NK-92 treated with Interleukin-12 subunit alpha and Interleukin-12 subunit beta, amount 100 ng/mL, for 24 hours (cell line): Measurements from ENCODE around the gene WNK2.

Experiments used
- DNase-seq: peaks from one replicate; lab custom pipeline; 2025; lab: John Stamatoyannopoulos, UW

The WNK2 gene

DNA sequence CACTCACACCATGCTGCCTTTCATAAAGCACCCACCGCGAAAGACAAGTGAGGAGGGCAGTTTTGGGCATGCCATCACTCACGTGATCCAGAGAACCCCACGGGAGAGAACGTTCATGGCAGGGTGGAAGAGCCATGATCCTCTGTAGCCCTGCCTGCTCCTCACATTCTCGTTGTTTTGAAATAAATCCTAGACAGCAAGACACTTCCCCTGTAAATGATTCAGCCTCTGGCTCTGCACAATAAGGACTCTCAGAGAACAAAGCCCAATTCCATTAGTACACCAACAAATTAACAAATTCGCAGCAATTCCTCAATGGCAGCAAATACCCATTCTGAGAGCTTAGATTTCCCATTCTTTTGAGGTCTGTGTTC, 71.5 kb downstream of the WNK2 start:
- DNase-seq: no peak

DNA sequence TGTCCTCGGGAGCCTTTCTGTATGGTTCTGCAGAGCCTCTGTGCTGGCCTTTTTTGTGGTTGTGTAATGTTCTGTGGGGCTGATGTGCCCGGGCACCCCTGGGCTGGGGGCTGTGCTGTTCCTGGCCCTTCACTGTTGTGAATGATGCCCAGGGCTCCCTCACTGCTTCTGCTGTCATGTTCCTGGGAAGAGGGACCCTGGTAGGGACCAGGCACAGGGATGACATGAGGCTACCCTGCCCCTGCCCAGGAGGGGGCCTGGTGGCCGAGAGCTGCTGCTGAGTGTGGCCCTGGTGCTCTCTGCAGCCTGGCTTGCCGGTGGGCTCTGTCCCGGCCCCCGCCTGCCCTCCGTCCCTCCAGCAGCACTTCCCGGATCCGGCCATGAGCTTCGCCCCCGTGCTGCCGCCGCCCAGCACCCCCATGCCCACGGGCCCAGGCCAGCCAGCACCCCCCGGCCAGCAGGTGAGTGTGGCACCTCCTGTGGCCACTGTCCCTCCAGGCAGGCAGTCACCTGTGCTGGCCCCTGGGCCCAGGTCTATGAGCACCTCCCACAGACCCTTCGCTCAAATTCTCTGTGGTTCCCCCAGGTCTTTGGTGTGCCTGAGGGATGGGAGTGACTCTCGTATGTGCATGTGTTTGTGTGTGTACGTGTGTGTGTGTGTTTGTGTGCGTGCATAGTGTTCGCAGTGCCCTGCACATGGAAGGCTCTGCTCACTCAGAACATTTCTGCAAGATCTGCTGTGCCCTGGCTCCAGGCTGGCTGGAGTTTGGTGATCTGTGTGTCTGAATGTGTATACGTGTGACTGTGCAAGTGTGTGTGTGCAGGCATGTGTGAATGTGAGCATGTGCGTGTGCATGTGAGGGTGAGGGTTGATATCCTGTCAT, 72.3 kb downstream of the WNK2 start:
- DNase-seq: no peak

DNA sequence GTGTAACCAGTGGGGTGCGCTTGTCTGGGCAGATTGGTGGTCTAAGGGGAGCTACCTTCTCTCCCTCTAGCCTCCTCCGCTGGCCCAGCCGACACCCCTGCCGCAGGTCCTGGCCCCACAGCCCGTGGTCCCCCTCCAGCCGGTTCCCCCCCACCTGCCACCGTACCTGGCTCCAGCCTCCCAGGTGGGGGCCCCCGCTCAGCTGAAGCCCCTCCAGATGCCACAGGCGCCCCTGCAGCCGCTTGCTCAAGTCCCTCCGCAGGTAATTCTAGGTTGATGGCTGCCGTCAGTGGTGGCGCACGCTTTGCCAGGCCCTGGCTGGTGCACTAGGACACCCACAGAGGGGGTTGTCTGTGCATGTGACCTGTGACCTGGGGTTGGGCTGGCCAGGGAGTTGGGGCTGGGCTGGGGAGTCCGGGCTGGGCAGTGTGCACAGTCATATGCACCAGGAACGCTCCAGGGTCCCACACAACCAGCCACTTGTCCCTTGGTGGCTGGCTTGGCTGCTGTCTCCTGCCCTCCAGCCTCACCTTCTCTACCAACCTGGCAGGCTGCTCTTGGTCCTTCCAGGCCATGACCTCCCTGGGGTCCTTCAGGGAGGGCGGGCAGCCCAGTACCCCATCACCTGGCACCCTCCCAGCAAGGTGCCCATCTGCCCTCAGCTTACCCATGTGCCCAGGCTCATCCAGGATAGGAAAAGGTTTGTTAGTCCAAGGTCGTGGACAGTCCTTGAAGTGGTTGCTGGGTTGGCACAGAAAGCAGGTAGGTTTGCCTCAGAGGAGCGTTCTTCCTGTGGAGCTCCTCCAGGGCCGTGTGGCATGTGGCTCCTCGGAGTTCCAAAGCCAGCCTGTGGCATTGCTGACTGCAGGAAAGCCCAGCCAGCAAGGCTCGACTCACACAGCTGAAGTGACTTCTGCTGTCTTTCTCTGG, 73.2 kb downstream of the WNK2 start:
- DNase-seq: no peak

DNA sequence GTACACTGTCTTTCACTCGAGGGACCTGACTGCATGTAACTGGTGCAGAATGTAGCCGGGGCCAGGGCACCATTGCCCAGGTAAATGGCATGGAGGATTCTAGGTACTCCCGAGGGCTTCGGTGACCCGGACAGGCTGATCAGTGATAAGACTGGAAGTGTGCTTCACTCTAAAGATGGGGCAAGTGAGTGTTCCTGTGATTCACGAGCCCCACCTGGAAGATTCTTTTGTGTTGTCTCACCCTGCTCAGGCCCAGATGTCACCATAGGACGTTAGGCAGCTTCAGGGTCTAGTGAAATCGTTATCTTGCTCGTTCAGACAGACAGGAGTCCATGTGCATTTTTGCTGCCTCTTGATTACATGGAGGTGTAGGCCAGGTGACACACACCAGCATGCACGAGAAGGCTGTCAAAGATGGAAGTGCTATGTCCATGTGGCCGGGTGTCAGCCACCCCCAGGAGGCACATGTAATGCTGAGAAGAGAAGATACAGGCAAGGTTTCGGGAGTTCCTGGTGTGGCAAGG, 73.9 kb downstream of the WNK2 start:
- DNase-seq: no peak

DNA sequence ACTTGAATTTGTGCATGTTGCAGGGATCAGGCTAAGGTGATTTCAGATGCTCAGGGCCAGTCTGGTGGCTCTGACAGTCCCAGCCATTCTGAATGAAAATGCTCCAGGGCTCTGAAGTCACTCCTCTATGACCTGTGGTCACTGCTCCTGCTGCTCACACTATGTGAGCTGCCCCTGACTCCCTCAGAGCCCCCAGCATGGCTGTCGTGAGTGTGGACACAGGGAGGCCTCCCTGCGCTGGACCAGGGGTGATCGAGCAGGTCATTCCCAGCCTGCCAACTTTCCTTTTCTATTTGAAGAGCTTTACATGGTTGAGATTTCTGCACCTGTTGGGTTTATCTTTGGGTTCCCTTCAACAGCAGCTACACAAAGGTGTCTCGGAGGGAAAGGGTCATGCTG, 74.5 kb downstream of the WNK2 start:
- no peak for DNase-seq

DNA sequence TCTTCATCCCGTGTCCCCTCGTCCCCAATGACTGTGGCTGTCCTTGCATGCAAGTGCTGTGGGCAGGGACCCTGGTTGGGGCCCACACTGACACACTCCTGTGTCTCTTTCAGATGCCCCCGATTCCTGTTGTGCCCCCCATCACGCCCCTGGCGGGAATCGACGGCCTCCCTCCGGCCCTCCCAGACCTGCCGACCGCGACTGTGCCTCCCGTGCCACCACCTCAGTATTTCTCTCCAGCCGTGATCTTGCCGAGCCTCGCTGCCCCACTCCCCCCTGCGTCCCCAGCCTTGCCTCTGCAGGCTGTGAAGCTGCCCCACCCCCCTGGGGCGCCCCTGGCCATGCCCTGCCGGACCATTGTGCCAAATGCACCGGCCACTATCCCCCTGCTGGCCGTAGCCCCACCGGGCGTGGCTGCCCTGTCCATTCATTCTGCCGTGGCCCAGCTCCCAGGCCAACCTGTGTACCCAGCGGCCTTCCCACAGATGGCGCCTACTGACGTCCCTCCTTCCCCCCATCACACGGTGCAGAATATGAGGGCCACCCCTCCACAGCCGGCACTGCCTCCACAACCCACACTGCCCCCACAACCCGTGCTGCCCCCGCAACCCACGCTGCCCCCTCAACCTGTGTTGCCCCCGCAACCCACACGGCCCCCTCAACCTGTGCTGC, 75.0 kb downstream of the WNK2 start:
- no peak for DNase-seq

DNA sequence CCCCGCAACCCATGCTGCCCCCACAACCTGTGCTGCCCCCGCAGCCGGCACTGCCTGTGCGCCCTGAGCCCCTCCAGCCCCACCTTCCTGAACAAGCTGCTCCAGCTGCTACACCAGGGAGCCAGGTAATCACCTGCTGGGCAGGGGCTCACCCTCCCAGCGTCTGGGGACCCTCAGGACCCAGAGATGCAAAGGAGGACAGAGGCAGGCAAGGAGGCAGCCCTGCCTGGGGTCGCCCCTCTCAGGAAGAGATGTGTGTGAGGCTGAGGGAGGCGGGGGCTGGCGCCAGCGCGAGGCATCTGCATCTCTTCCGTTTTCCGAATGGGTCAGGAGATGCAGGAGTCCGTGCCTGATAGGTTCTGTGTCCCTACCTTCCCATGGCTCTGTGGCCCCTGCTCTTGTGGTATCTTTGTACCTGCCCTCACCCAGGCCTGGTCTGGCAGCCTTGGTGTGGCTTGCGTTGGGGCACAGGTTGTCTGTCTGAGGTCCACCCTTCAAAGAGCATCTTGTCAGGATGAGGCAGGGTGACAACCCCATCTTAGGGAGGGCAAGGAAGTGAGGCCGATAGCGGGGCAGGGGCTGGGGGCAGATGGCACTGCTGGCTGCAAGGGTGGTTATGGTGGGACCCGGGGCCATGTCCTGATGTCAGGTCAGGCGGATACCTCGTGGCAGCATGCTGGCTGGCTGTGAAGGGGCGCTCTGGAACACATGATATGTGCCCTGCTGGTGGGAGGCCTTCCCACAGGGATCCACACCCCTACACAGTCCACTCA, 75.7 kb downstream of the WNK2 start:
- DNase-seq: no peak

DNA sequence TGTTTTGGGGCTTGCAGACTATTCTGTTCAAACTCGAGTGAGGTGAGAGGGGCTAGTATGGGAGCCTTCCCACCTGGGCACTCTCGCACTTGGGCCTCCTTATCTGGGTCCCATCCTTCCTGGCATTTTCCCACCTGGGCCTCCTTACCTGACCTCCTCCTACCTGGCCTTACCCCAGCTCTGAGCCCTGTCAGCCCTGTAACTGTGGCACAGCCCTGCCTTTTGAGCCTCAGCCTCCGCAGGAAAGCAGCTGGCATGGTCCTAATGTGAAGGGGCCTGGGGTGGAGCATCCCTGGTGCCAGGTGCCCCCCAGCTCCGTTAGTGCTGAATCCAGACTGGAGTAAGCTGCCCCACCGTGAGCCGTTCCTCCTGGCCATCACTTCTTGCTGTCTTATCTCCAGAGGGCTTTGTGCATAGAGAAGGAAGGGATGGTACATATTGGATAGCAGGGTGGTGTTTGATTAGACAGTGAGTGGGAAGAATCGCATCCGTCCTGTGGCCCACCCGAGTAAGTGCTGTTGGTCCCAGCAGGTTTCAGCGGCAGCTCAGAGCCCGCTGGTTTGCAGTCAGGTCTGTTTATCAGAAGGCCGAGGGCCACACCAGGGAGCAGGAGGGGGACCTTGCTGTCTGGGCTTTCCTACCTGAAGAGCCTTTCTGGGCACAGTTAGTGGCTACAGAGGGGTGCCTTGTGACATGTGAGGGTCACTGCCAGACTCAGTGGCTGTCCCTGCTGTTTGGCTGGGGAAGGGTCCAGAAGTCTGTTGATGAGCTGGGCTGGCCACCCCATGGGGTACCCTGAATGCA, 76.5 kb downstream of the WNK2 start:
- no peak for DNase-seq

DNA sequence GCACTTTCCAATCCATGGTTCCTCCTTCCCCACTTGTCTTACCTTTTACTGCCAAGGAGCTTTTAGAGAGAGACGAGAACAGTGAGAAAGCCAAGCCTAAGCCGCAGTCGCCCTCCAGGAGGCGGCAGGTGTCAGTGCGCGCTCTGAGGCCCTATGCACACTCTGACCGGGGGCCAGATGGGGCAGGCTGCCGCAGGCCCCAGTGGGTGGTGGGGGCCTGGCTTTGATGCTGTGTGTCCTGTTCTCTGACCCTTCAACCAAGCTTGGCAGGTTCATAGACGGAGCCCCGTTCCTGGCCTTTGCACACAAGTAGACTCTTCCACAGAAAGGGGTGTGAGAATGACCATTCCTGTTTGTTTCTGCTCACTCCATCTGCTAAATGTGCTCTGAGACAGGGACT, 77.3 kb downstream of the WNK2 start:
- DNase-seq: no peak

DNA sequence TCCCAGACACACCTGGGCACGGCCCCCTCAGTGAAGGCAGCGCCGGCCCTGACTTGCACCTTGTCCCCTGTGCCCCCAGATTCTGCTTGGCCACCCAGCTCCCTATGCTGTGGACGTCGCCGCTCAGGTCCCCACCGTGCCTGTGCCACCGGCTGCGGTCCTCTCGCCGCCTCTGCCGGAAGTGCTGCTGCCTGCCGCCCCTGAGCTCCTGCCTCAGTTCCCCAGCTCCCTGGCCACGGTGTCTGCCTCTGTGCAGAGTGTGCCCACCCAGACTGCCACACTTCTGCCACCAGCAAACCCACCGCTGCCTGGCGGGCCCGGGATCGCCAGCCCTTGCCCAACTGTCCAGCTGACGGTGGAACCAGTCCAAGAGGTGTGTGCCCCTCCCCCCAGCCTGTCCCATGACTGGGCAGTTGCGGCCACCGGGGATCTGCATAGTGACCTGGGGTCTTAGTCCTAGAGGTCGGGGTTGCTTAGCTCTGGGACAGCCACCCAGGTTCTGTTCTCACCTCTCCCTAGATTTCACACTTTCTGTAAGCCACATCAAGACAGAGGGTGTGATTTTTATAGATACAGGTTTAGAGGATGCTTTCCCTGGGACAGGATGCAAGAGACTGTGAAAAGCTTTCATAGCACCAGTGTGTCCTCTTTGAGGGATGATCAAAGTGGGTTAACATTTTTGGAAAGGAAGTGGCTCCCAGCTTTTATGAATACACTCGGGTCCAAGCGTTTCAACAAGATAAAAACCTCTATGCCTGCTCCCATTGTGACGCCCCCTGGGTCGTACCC, 78.0 kb downstream of the WNK2 start:
- DNase-seq: no peak

DNA sequence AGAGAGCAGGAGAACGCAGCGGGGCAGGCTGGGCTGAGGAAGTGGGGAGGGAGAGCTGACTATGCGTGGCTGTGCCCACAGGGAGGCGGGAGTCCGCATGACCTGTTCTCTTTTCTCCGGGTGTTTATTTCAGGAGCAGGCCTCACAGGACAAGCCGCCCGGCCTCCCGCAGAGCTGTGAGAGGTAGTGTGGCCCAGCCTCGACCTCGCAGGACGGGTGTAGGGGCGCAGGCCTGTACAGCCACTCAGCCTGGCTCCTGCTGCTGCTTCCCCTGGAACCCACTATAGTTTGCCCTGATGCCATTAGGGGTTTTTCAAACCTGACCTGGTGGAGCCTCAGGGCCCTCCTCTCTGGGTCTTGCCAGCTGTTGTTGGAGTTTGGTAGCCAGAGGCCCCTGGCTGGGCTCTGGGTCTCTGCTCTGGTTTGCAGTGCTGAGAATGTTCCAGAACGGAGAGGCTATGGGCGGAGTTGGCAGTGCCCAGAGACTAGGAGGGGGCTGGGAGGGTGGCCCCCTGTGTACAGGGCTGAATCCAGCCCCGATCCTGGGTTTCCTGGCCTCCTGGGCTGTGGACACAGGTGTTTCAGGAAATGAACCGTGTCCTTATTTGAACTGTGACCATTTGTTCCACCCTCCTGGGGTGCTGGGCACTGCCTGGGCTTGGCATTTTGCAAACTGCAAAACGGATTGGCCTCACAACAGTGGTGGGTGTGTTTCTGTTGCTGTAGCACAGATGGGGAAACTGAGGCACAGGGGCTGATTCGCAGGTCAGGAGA, 78.8 kb downstream of the WNK2 start:
- no peak for DNase-seq

DNA sequence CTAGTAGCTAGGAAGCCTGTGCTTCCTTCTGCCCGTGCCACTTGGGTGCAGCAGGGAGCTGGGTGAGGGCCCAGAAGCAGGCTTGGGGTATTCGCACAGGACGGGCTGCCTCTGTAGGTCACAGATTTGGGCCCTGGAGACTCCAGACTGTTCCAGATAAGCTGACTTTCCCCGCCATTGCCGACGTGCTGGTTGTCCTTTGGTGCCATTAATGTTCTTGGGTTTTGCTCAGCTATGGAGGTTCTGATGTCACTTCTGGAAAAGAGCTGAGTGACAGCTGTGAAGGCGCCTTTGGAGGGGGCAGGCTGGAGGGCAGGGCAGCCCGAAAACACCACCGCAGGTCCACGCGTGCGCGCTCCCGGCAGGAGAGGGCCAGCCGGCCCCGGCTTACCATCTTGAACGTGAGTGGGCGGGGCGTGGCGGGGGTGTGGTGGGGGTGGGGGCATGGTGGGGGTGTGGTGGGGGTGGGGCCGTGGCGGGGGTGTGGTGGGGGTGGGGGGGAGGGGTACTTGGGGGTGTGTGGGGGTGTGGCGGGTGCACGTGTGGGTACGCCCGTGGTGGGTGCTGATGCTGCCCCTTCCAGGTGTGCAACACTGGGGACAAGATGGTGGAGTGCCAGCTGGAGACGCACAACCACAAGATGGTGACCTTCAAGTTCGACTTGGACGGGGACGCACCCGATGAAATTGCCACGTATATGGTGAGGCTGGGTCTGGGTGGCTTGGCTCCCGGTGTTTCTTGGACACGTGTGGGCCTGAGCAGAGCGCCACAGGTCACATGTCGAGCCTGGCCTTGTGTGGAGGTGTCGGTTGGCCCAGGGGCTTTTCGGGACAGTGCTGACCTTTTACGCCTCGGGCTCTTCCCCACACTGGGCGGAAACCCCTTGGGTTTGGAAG, 79.6 kb downstream of the WNK2 start:
- no peak for DNase-seq

DNA sequence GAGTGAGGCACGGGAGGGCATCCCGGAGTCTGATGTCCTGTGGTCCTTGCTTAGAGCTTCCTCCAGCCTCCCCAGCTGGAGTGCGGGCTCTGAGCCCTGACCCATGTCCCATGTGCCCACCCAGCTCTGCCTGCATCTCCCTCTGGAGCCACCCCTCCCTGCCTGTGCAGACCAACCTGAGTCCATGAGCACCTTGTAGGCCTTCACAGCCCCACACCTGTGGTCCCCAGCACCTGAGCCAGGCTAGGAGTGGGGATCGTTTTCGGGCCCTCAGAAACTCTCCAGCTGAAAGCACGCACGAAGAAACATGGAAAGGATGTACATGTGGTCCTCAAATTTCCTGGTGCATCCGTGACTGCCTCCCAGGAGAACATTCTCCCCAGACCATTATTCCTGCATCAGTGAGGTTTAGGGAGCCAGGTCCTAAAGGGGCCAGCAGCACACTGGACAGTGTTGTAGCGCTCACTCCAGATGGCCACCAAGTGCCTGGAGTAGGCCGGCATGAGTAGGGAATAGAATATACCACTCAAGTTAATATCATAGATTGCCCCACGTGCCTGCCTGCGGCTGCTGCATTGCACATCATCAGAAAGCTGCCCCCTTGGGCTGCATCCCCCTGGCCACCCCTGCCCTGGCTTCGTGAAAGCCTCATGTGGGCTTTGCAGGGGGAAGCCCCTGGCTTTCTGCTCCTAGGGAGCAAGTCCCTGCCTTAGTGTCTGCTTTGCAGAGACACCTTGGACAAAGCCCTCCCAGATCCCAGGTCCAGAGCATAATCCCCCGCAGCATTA, 80.6 kb downstream of the WNK2 start:
- no peak for DNase-seq

DNA sequence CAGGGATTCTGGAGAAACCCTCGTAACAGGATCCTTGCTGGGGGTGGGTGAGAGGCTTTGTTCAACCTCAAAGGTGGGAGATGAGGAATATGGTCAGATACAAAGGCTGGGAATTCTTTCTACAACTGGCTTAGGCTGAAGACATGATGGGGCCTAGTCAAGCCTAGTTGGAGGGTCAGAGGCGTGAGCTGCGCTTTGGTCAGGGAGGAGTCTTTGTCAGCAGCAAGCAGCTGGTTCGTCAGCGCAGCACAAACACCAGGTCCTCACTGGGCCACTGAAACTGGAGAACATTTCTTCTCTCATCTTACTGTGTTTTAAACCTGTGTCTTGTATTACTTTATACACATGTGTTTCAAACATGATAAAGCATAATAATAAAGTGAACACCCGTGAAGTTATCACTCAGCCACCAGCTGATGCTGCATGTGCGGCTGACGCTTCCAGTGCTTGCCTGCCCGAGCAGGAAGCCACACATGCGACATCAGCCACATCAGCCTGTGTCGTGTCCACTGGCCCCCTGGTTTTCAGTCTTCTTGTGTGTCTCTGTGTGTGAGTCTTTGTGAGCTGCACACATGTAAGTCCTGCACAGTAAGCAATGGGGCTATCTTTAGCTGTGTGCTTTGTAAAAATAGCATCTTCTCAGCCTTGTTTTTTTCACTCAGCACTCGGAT, 81.5 kb downstream of the WNK2 start:
- no peak for DNase-seq

DNA sequence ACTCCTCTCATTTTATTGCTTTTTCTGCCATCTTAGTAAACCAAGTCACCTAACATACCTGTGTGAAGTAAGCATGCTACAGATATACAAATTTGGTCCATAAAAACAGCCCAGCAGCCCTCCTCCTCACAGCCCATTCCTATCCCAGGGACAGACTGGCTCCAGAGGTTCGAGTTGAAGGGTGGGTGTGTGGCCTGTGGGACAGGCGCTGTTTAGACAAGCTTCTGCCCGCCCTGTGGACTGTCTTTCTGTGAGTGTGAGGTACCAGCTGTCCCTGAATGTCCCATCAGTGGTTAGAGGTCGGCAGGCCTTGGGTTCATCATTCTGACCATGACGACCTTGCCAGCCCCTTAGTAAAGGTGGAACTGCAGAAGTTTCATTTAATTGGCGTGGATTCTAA, 82.0 kb downstream of the WNK2 start:
- no peak for DNase-seq

DNA sequence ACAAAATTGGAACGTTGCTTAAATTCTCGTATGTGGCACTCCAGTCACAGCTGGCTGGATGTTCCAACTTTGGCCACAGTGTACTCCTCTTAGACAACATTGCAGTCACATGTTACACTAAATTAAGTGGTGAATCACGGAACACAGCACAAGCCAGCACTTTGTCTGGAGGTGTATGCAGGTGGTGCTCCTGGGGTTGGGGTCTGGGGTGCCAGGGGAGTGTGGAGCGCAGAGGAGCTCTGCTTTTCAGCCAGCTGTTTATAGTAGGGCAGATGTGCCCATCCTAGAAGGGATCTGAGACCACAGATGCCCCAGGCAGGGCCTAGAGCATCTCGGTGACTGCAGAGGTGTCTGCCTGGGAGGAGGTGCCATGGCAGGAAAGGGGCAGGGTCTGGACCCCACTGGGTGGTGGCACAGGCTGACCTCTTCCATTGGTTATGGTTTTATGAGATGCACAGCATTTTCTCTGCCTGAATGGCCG, 82.6 kb downstream of the WNK2 start:
- DNase-seq: no peak
